ENCODE data around the gene TMEM41A.

DNA sequence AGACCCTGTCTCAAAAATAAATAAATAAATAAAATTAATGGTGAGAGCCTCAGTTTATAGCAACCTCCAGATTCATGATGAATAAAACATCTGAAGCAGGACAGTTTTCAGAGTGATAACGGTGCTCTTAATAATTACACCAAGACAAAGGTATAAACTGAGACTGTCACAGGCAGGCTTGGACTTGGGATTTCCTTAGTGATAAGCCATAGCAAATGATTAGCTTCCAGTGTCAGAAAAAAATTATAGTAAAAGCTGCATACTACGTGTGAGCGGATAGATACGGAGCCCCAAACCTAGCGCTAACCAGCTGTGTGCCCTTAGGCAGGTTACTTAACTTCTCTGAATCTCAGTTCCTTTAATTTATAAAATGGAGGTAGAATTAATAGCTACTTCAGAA is 32.0 kb upstream of the TMEM41A start:
- TF ChIP-seq CEBPB (IDR thresholded peaks at IDR 0.05) (no peak), RAD21 (IDR thresholded peaks at IDR 0.05; ENCODE audit: low read depth) (no peak), FOXM1 (IDR thresholded peaks at IDR 0.05; ENCODE audit: borderline replicate concordance, low read depth) (no peak)
- TF ChIP-seq, protein P1, sequence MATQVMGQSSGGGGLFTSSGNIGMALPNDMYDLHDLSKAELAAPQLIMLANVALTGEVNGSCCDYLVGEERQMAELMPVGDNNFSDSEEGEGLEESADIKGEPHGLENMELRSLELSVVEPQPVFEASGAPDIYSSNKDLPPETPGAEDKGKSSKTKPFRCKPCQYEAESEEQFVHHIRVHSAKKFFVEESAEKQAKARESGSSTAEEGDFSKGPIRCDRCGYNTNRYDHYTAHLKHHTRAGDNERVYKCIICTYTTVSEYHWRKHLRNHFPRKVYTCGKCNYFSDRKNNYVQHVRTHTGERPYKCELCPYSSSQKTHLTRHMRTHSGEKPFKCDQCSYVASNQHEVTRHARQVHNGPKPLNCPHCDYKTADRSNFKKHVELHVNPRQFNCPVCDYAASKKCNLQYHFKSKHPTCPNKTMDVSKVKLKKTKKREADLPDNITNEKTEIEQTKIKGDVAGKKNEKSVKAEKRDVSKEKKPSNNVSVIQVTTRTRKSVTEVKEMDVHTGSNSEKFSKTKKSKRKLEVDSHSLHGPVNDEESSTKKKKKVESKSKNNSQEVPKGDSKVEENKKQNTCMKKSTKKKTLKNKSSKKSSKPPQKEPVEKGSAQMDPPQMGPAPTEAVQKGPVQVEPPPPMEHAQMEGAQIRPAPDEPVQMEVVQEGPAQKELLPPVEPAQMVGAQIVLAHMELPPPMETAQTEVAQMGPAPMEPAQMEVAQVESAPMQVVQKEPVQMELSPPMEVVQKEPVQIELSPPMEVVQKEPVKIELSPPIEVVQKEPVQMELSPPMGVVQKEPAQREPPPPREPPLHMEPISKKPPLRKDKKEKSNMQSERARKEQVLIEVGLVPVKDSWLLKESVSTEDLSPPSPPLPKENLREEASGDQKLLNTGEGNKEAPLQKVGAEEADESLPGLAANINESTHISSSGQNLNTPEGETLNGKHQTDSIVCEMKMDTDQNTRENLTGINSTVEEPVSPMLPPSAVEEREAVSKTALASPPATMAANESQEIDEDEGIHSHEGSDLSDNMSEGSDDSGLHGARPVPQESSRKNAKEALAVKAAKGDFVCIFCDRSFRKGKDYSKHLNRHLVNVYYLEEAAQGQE (IDR thresholded peaks at IDR 0.05; ENCODE audit: low read depth), result no peak
- TF ChIP-seq, protein P2, sequence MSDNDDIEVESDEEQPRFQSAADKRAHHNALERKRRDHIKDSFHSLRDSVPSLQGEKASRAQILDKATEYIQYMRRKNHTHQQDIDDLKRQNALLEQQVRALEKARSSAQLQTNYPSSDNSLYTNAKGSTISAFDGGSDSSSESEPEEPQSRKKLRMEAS (IDR thresholded peaks at IDR 0.05), result no peak
